Measurements from ENCODE around the gene CRY2.
"Not testable (repeated sequence)": the region's sequence is repeated elsewhere in the genome, so short reads cannot be mapped to it uniquely, and the experiment has no call there.

CRY2 gene

DNA sequence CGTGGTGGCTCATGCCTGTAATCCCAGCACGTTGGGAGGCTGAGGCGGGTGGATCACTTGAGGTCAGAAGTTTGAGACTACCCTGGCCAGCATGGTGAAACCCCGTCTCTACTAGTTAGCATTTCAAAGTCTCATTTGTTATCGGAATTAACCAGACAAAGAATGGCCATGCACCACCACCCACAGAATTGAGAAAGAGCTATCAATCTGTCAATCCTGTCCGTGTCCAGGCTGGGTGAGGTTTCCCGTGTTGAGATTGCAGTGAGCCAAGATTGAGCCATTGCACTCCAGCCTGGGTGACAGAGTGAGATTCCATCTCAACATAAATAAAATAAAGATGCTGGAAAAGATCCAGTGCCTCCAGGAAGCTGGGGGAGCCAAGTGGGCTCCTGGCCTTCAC is 20.8 kb upstream of the CRY2 start:
- H3K27me3 Mint-ChIP-seq, result peaks cover 13% of the 10 kb centered on the region
- not testable (repeated sequence) for ATAC-seq (ENCODE audit: low read depth); DNase-seq (ENCODE audit: low spot score in 2 of 2); H3K4me1 Mint-ChIP-seq; H3K36me3 Mint-ChIP-seq; H3K9me3 Mint-ChIP-seq; H3K27ac Mint-ChIP-seq; H3K4me3 Mint-ChIP-seq

DNA sequence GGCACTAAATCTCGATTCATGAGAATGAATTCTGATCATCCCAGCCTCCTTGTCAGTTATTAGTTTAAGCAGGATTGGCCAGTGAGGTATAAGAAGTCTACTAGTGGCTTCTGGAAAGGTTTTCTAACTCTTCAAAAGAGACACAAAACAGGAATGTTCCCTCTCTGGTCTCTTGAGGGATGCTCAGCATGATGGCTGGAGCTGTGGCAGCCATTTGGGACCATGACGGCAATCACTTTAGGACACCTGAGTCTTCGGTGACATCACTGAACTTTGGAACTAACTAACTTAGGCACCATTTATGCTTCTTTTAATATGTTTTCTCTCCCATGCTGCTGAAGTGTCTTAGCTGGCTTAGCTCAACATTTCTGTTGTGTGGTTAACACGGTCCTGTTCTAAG is 20.2 kb upstream of the CRY2 start:
- Mint-ChIP-seq H3K27ac (no peak overlapping the region), H3K4me3 (no peak overlapping the region), H3K9me3 (no peaks in the 10 kb centered on the region), H3K4me1 (peaks cover 5% of the 10 kb centered on the region), H3K36me3 (no peaks in the 10 kb centered on the region), H3K27me3 (peaks cover 18% of the 10 kb centered on the region)
- DNase-seq (ENCODE audit: low spot score in 2 of 2) (no peak), ATAC-seq (ENCODE audit: low read depth) (no peak)

DNA sequence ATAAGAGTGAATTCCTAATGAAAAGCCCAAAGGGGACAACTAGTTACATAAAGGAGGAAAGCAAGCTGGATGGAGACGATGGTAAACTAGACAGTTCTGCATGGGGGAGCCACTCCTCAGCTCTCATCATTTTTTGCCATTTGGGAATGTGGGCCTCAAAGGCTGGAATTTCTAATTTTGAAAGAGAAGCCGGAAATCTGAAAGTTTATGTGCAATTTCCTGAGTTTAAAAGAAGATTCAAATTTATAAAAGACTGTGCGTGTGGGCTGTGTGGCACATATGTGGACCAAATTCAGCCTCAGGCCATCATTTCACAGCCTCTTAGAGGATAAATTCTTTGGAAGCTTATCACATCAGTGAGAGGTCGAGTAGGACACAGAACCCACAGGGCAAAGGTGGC is 18.3 kb upstream of the CRY2 start:
- no peaks in the 10 kb centered on the region for H3K36me3 Mint-ChIP-seq
- ATAC-seq (ENCODE audit: low read depth), result no peak
- peaks cover under 1% of the 10 kb centered on the region for H3K4me1 Mint-ChIP-seq
- H3K27me3 Mint-ChIP-seq, result peaks cover 20% of the 10 kb centered on the region
- no peak for DNase-seq (ENCODE audit: low spot score in 2 of 2)
- no peak overlapping the region for H3K4me3 Mint-ChIP-seq
- H3K9me3 Mint-ChIP-seq, result no peaks in the 10 kb centered on the region
- no peak overlapping the region for H3K27ac Mint-ChIP-seq

DNA sequence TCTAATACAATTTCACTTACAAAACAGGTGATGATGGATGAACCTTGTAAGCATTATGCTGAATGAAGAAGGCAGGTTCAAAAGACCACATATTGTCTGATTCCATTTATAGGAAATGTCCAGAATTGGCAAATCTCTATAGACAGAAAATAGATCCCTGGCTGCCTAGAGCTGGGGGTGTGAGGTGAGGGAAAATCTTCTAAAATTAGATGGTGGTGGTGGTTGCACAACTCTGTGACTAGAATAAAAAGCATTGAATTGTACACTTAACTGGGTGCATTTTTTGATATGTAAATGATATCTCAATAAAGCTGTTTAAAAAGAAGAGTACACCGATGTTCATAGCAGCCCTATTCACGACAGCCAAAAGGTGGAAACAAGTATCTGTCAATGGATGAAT is 16.7 kb upstream of the CRY2 start:
- H3K4me3 Mint-ChIP-seq, result no peak overlapping the region
- no peaks in the 10 kb centered on the region for H3K9me3 Mint-ChIP-seq
- ATAC-seq (ENCODE audit: low read depth) (no peak), DNase-seq (ENCODE audit: low spot score in 2 of 2) (no peak)
- H3K27me3 Mint-ChIP-seq, result peaks cover 17% of the 10 kb centered on the region
- H3K4me1 Mint-ChIP-seq, result no peaks in the 10 kb centered on the region
- peak overlapping the region; percentile 1 for H3K27ac Mint-ChIP-seq
- no peaks in the 10 kb centered on the region for H3K36me3 Mint-ChIP-seq

DNA sequence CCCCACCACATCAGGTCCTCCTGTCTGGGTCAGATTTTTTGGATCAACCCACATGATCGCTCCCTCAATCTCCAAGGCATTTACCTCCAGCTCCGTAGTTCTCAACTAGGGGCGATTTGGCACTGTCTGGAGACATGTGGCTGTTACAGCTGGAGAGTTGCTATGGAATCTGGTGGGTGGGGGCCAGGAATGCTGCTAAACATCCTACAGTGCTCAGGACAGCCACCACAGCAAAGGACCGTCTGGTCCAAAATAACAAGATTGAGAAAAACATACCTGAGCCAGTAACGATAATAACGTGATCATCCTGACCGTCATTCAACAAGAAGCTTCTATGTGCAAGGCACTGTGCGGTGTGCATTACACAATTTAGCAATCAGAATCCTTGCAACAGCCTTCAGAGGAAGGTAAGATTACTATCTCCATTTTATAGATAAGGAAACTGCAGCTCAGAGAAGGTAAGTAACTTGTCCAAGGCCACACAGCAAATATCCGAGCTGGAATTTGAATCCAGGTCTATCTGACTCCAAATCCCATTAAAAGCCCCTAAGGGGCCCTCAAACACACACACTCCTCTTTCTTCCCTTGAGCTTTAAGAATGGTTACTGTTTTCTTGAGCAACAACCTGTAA is 14.3 kb upstream of the CRY2 start:
- Mint-ChIP-seq H3K4me1 (peaks cover 7% of the 10 kb centered on the region), H3K4me3 (no peak overlapping the region), H3K9me3 (no peaks in the 10 kb centered on the region), H3K36me3 (no peaks in the 10 kb centered on the region), H3K27ac (no peak overlapping the region), H3K27me3 (peaks cover 12% of the 10 kb centered on the region)
- no peak for DNase-seq (ENCODE audit: low spot score in 2 of 2)
- no peak for ATAC-seq (ENCODE audit: low read depth)

DNA sequence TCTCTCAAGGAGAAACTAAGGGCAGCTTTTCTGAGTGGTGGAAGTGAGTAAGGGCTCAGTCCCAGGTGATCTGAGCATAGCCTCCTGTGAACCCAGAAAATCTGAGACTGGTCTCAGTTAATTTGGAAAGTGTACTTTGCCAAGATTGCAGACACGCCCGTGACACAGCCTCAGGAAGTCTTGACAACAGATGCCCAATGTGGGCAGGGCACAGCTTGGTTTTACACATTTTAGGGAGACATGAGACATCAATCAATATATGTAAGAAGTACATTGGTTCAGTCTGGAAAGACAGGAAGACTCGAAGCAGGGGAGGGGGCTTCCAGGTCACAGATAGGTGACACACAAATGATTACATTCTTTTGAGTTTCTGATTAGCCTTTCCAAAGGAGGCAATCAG is 13.5 kb upstream of the CRY2 start:
- no peak for DNase-seq (ENCODE audit: low spot score in 2 of 2)
- Mint-ChIP-seq H3K27ac (no peak overlapping the region), H3K4me1 (peaks cover 7% of the 10 kb centered on the region), H3K4me3 (no peak overlapping the region), H3K27me3 (peaks cover 10% of the 10 kb centered on the region), H3K9me3 (no peaks in the 10 kb centered on the region), H3K36me3 (no peaks in the 10 kb centered on the region)
- ATAC-seq (ENCODE audit: low read depth), result no peak

DNA sequence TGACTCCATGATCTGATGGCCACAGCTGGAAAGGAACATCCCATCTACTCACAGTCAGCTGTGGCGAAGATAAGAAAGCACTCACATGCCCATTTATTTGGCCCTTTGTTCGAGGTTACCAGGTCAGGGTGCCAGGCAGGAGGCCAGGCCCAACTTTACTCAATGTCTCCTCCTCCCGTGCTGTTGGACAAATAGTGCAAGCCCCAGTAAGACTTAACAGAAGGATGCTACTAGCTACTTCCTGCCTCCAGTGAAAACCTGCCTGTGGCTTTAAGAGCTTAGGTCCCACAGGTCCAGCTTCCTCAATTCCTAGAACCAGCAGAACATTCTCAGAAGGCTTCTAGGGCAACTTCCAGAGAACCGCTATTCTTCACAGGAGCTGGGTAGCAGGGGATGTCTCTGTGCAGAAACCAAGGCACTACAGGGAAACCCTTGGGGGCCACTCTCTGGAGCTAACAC is 12.9 kb upstream of the CRY2 start:
- Mint-ChIP-seq H3K27me3 (peaks cover 10% of the 10 kb centered on the region), H3K27ac (no peak overlapping the region), H3K4me1 (peaks cover 7% of the 10 kb centered on the region), H3K4me3 (no peak overlapping the region), H3K36me3 (no peaks in the 10 kb centered on the region), H3K9me3 (no peaks in the 10 kb centered on the region)
- ATAC-seq (ENCODE audit: low read depth) (no peak), DNase-seq (ENCODE audit: low spot score in 2 of 2) (no peak)

DNA sequence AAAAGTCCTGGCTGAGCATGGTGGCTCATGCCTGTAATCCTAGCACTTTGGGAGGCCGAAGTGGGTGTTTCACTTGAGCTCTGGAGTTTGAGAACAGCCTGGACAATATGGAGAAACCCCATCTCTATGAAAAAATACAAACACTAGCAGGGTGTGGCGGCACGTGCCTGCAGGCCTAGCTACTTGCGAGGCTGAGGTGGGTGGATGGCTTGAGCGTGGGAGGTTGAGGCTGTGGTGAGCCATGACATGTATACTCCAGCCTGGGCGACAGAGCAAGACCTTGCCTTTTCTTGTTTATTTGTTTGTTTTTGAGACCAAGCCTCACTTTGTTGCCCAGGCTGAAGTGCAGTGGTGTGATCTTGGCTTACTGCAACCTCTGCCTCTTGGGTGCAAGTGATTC is 8.1 kb upstream of the CRY2 start:
- H3K27me3 Mint-ChIP-seq, result no peaks in the 10 kb centered on the region
- no peak overlapping the region for H3K27ac Mint-ChIP-seq

DNA sequence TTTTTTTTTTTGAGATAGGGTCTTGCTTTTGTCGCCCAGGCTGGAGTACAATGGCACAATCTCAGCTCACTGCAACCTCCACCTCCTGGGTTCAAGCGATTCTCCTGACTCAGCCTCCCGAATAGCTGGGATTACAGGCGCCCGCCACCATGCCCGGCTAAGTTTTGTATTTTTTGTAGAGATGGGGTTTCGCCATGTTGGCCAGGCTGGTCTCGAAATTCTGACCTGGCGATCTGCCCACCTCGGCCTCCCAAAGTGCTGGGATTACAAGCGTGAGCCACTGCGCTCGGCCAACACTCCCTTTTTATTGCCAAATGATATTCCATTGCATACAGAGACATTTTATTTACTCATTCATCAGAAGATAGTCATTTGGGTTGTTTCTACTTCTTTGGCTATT is 7.0 kb upstream of the CRY2 start:
- Mint-ChIP-seq H3K27ac (peak overlapping the region; percentile 5), H3K4me1 (peaks cover 15% of the 10 kb centered on the region)
- not testable (repeated sequence) for ATAC-seq (ENCODE audit: low read depth)

More for the DNA sequence above, 8.1 kb upstream of the CRY2 start:
- Mint-ChIP-seq H3K4me3 (no peak overlapping the region), H3K9me3 (no peaks in the 10 kb centered on the region), H3K4me1 (peaks cover 15% of the 10 kb centered on the region), H3K36me3 (no peaks in the 10 kb centered on the region)
- ATAC-seq (ENCODE audit: low read depth) (no peak), DNase-seq (ENCODE audit: low spot score in 2 of 2) (no peak)

DNA sequence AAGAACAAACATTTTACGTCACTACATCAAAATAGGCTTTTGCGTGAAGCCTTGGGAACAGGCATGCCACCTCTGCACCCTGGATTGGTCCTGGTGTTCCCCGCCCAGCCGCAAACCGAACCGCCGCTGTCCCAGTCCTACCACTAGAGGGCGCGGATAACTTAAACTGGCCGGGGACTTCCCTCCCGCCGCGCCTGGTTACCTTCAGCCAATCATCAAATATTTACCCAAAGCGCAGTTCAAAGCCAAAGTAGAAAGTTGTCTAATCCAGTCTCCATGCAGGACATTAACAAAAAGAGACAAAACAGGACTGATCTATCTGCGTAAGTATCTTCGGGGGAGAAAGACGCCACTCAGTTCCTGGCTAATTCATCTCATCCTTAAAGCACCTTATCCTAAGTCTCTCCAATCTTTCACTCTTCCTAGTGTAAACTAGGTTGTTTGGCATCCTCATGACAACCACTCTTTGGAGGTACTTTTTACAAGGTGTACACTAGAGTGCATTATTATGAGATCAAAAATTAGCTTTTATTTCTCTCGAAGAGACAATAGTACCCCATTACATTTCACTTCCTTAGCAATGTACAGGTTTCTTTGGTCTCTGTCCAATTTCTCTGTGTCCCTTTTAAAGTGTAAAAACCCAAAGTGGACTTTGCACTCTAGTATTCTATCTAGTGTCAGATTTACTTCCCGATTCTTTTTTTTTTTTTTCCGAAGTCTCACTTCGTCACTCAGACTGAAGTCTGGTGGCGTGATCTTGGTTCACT is 3.9 kb upstream of the CRY2 start:
- DNase-seq (ENCODE audit: low spot score in 2 of 2), result peak; percentile 91 to 93
- Mint-ChIP-seq H3K4me3 (peak overlapping the region; percentile 15), H3K9me3 (no peaks in the 10 kb centered on the region), H3K36me3 (no peaks in the 10 kb centered on the region), H3K27me3 (no peaks in the 10 kb centered on the region), H3K27ac (peak overlapping the region; percentile 96), H3K4me1 (peaks cover 21% of the 10 kb centered on the region)
- ATAC-seq (ENCODE audit: low read depth), result peak; percentile 33

More for the DNA sequence above, 7.0 kb upstream of the CRY2 start:
- H3K36me3 Mint-ChIP-seq; H3K4me3 Mint-ChIP-seq; H3K27me3 Mint-ChIP-seq; H3K9me3 Mint-ChIP-seq; DNase-seq (ENCODE audit: low spot score in 2 of 2): not testable (repeated sequence)

DNA sequence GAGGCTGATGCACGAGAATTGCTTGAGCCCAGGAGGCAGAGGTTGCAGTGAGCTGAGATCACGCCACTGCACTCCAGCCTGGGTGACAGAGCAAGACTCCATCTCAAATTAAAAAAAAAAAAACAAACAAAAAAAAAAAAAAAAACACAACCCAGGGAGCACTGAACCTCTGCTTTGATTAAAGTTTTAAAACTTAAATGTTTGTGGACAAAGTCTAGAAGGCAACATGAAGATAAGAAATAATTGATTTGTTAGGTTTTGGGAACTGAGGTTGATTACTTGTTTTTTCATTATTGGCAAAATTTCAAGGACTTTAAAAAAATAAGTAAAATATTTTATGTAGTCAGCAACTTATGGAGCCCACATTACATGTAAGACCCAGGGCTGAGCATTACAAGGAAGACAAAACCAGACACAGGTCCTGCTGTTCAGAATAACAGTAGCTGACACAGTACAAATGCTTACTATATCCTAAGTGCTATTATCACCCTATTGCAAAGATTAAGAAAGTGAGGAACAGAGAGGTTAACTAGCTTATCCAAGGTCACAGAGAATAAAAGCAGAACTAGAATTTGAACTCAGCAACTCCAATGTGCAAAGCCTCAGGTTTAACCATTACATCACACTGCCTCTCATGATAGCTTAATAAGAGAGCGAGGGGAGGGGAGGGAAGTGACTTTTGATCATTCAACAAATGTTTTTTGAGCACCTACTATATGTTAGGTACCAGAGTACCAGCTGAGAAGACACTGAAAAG is 2.3 kb upstream of the CRY2 start:
- no peaks in the 10 kb centered on the region for H3K27me3 Mint-ChIP-seq
- DNase-seq (ENCODE audit: low spot score in 2 of 2) (no peak), ATAC-seq (ENCODE audit: low read depth) (no peak)
- no peaks in the 10 kb centered on the region for H3K36me3 Mint-ChIP-seq
- peak overlapping the region; percentile 99 for H3K27ac Mint-ChIP-seq
- no peak overlapping the region for H3K4me3 Mint-ChIP-seq
- no peaks in the 10 kb centered on the region for H3K9me3 Mint-ChIP-seq
- peaks cover 32% of the 10 kb centered on the region for H3K4me1 Mint-ChIP-seq

DNA sequence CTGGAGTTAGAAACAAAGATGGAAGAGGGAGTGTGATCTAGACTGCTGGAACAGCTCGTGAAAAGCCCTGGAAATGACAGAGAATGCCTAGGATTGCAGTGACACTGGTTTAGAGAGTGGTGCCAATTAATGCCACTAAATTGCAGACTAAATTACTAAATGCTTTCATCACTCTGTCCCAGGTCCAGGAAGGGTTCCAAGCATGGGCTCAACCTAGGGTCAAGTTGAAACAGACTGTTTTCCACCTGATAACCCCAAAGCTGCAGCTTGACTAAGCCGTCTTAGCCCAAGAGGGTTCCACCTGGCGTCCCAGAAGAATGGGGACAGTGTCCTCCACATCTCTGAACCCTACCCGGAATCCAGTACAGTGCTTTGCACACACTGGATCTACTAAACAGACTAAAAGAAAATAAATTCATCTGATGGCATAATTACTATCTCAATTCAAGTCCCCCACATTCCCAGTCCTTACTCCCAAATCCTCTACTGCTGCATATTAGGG is 1.1 kb upstream of the CRY2 start:
- no peak for DNase-seq (ENCODE audit: low spot score in 2 of 2)
- Mint-ChIP-seq H3K4me3 (peak overlapping the region; percentile 80), H3K36me3 (no peaks in the 10 kb centered on the region), H3K9me3 (no peaks in the 10 kb centered on the region), H3K27me3 (no peaks in the 10 kb centered on the region), H3K27ac (peak overlapping the region; percentile 99), H3K4me1 (peaks cover 38% of the 10 kb centered on the region)
- ATAC-seq (ENCODE audit: low read depth), result no peak

DNA sequence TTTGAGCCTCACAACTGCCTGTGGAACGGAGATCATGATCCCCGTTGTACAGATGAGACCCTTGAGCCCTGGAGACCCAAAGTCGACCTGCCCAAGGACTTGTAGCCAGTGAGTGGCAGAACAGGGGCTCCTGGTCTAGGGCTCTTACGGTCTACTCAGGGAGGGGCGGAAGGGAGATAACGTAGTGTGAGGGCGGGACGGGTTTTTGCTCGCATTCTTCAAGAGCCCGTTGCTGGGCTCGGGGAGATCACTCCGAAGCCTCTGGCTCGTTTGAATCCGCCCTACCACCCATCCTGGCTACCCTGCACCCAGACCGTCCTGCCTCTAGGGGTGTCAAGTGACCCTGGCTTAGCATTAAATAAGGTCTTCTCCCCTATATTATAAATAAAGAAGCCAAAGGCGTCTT is 639 bp downstream of the CRY2 start:
- DNase-seq (ENCODE audit: low spot score in 2 of 2) (peak in 1 of 2 donors; percentile 38), ATAC-seq (ENCODE audit: low read depth) (peak; percentile 4)
- Mint-ChIP-seq H3K9me3 (no peaks in the 10 kb centered on the region), H3K27me3 (no peaks in the 10 kb centered on the region), H3K4me1 (peaks cover 49% of the 10 kb centered on the region), H3K36me3 (no peaks in the 10 kb centered on the region), H3K4me3 (peak overlapping the region; percentile 80), H3K27ac (peak overlapping the region; percentile 99)

DNA sequence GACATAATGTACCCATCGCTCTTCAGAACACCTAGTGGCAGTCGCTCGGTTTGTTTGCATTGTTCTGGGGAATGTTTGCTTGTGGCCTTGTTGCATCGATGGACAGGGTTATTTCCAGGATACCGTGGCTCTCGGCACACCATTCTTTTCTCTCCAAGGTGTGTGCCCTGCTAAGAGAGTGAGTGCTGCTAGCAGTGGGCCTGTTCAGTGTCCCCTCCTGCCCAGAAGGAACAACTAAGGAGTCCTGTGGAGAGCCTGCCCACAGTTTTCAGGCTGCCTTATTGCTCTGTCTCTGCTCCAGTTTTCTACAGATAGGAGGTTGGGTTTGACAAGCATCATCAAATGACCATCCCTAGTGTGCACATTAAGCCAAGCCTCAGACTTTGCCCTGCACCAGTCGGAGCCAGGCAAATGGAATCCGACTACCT is 1.4 kb downstream of the CRY2 start:
- Mint-ChIP-seq H3K27ac (peak overlapping the region; percentile 99), H3K9me3 (no peaks in the 10 kb centered on the region), H3K27me3 (no peaks in the 10 kb centered on the region), H3K4me1 (peaks cover 43% of the 10 kb centered on the region), H3K36me3 (no peaks in the 10 kb centered on the region), H3K4me3 (peak overlapping the region; percentile 80)
- DNase-seq (ENCODE audit: low spot score in 2 of 2) (no peak), ATAC-seq (ENCODE audit: low read depth) (no peak)
